GM03348 (cell line): ENCODE results near the gene MYO18B.
"Not testable (repeated sequence)": the region's sequence is repeated elsewhere in the genome, so short reads cannot be mapped to it uniquely, and the experiment has no call there.

Experiments used
- DNase-seq: peaks from one replicate; pipeline ENCODE4 v3.0.0; 2012; ENCODE audit warnings: low spot score

Gene MYO18B

DNA sequence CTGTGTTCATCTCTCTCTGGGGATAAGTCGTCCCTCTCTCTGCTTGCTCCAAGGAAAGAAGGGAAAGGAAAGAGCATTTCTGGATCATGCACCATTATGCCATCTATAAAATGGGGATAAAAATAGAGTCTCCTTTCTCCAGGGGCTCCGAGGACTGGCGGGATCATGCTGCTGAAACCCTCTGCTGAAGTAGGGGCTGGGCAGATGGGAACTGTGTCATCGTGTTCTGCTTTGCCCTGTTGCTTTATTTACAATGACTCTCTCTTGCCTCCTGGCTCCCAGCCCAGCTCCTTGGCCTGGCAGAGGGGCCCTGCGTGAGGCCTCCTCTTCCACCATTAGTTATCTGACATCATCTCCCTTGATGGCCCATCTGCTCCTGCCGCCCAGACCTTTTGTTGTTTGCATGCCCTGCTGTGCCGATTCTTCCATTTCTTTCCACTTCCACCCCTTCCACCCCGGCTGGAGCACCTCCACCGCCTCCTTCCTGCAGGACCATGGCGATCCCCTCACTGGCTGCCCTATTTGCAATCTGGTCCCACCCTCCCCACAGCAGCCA, 200.9 kb downstream of the MYO18B start:
- DNase-seq, result no peak

DNA sequence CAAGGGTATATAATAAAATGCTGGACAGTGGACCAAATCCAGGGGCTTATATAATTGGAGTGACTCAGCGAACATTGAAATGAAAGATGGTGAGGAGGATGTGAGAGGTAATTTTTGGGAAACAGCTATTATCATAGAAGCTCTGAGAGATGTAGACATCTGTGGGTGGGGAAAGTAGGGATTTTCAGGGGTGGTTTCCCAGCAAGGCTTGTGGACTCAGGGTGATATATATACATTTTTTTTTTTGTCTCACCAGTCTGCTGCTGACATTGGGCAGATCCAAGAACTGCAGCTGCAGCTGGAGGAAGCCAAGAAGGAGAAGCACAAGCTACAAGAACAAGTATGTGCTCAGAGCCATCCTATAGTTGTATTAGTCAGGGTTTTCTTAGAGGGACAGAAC, 208.1 kb downstream of the MYO18B start:
- no peak for DNase-seq

DNA sequence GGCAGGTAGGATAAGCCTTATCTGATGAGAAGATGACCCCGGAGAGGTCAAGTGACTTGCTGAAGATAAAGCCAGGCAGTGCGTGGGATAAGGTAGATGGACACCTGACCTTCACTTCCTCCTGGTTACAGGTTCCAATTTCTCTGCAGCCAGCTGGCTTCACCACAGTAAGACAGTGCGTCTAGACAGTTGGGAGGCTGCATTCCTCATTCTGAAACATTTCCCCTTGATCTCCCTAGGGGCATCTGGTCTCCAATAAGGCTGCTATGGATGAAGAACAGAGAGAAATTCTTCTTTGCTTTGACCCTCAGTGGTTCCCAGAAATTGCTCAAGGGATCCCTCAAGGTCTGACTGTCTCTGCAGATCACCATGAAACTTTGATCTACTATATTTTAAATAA, 211.3 kb downstream of the MYO18B start:
- no peak for DNase-seq

DNA sequence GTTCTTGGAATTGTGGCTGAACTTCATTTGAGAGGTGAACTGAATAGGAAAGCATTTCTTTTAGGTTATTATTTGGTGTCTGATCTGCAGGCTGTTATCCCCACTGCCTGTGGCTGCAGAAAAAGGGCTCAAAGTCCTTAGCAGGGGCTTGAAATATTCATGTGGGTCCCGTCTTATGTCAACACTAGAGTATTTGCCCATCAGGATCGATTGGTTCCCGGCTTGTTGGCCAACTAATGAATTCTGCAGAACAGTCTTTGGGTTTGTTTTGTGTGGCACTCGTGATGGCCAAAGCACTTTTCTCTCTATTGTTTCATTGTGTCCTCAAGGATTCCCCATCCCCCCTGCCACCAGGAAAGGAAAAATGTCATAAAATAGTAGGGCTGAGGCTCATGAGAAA, 211.9 kb downstream of the MYO18B start:
- no peak for DNase-seq

DNA sequence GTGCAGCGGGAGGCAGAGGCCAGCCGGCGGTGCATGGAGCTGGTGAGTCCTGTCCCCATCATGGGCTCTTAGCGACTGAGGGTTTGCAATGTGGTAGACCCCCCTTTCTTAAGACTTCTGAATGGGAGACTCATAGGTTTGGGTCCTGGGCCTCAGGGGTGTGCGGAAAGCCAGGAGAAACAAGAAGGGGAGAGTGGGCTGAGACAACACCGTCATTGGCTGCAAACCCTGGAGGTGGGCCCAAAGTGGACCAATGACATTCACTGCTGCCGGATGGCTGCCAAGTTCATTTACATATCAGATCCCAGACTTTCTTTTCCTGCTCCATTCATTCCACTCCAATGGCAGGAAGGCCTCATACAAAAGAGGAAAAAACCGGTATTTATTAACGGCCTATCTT, 213.3 kb downstream of the MYO18B start:
- DNase-seq, result no peak

DNA sequence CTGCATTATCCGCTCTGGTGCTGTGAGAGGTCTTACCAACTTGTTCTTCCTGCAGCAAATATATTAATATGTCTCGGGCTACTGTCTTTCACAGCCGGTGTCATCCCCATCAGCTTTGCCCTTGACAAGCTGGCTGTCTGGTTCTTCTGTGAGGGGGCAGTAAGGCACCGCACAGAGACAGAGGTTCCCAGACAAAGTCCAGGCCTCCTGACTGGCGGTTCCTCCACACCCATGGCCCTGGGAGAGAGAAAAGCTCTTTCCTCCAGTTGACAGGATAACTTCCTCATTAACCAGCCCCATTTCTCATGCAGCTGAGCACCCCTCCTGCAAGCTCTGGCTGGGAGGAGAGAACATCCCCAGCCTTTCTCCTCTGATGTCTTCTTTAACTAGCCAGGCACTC, 214.8 kb downstream of the MYO18B start:
- DNase-seq, result no peak

DNA sequence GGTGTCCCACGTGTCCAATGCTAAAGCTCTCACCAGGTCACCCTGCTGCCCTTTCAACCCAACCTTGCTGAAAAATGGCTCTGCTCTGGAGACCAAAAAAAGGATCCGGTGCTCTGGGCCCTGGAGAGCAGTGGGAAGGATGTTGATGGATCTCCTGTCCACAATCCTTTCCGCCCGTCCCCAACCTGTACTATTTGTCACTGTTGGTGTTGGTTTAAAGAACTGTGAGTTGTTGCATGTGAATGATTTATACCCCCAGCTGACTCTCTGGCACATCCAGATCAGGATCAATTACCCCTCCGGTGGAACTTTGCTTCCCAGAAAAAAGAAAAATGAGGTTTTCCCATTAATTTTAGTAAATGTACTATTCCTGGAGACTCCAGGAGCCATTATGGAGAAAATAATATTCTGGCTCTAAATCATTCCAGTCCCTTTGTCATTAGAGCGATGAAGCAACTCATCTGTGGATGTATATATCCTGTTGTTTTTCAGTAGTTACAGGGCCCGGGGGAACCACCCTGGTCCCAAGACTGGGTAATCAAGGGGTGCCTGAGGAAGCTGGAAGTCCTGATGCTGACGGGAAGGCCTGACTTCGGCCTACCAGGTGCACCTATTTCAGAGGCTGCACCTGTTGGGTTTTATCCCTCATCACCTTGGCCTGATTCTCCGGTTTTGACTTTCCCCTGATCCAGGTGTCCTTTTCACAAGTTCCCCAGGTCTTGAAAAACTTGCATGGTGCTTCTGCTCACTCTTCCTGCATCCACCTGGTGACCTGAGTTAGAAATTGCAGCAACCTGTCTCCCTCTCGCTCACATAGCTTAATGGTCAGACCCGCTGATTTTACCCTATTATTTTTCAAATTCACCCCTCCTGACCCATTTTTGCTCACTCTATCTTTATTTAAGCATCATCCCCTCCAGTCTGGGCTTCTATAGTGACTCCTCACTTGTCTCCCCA, 218.1 kb downstream of the MYO18B start:
- no peak for DNase-seq

DNA sequence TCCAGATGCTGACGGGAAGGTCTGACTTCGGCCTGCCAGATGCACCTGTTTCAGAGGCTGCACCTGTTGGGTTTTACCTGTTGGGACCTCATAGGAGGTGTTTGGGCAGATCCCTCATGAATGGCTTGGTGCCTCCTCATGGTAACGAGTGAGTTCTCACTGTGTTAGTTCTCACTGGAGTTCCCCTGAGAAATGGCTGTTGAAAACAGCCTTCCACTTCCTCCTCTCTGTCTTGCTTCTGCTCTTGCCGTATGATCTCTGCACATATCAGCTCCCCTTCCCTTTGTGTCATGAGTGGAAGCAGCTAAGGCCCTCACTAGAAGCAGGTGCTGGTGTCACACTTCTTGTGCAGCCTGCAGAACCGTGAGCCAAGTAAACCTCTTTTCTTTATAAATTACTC, 219.7 kb downstream of the MYO18B start:
- no peak for DNase-seq

DNA sequence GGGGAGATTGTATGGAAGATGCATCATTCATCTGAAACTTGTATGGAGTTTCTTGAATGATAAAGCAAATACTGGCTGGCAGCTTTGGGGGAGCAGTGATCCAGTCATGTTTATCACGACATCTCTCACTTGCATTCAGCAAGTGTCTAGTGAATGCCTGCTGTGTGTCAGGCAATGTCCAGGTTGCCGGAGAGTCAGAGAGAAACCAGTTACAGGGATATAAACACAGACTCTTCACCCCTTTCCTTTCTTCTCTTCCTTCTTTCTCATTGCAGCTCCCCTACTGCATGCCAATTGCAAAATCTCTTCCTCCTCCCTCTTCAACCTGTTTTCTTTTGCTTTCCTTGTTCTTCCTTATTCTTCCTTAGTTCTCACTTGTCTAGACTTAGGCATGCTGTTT, 220.7 kb downstream of the MYO18B start:
- DNase-seq, result no peak

DNA sequence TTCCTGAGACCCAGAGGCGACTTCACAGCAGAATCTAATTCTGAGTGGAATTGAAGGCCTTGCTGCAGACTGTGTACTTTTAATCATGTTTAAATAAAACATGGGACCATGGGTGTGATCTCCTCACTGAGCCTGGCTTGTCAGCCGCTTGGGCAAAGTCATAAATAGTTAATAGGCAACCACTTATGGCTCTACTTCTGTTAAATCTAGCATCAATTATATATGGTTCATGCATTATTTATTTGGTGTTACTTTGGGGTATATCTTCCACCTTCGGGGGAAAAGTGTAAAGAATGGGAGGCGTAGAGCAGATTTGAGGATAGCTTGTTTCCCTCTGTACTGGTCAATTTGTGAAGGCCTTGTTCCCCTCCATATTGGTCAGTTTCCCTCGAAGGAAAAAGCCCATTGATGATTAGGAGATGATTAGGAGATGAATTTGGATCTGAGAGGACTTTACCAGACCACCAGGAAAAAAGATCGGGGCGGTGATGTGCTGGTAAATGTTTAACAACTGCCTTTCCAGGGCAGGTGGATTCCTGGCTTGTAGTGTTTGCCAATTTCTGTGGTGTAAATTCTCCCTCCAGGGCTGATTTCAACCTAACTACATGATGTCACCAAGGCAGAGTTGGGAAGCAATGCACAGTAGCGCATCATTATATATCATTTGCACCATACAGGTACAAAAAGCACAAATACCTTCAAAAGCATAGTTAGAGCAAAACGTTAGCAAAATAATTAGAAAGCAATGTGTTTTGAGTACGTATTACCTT, 223.2 kb downstream of the MYO18B start:
- no peak for DNase-seq

DNA sequence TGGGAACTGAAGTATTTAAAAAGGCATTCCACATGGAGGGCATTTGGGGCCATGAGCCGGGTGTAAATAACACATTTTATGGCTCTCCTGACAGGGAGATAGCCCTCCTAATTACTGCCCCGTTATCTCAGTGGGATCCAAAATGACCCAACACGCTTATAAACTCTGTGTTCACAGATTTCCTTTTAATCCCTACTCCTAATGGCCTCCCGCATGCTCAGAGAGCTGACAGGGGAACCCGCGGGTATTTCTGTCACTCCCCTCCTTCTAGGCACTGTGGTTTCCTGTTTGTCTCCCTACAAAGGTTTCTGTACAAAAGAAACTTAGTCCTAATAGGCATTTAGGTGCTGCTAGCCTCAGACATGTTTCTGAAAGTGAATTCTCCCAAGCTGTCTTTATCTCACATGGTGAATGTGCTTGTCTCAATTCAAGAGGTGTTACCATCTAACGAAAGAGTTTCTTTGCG, 224.5 kb downstream of the MYO18B start:
- DNase-seq, result no peak

DNA sequence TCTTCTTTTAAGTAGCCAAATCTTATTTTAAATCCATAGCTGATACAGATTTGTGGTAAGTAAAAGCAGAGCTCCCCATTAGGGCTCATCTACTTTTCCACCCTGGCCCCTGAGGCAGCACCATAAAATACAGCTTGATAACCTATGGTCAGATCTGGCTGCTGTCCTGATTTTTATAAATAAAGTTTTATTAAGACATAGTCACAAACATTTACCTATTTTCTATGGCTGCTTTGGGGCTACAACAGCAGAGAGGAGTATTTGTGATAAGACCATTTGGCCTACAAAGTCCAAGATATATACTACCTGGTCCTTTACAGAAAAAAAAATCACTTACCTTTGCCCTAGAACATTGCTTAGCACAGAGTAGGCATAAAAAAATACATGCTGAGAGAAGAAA, 227.3 kb downstream of the MYO18B start:
- DNase-seq, result no peak

DNA sequence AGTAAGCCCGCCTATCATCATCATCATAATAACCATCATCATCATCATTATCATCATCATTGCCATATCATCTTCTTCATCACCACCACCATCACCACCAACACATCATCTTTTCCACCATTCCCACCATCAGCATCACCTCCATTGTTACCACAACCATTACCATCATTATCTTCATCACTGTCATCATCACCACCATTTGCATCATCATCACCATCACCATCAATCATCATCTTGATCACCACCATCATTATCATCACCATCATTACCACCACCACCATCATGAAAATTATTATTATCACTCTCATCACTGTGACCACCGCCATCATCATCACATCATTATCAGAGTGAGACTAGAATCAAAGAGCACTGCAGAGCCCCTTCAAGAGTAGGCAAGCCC, 227.9 kb downstream of the MYO18B start:
- no peak for DNase-seq

DNA sequence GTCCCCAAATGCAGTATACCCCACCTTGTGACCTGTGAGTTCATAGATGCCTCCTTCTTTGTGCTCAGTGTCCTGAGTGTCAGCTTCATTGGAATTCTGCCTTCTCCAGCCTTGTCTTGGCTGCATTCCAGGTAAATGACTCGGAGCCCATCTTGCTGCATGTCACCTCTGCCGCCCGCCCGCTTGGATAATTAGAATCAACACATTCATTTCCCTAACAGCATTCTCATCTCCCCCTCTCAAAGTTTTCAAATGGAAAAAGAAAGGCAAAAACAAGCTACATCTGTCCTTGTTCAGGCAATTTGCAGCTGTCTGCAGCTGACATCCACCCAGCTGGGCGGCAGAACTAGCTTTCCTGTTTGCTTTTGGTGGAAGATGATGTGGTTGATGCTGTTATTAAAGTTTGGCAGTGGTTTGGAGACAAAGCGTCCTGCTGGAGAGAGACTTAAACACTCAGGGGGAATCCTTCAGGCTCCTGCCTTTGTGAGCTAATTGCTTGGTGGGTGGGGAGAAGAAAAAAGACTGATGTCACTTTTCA, 228.5 kb downstream of the MYO18B start:
- no peak for DNase-seq

DNA sequence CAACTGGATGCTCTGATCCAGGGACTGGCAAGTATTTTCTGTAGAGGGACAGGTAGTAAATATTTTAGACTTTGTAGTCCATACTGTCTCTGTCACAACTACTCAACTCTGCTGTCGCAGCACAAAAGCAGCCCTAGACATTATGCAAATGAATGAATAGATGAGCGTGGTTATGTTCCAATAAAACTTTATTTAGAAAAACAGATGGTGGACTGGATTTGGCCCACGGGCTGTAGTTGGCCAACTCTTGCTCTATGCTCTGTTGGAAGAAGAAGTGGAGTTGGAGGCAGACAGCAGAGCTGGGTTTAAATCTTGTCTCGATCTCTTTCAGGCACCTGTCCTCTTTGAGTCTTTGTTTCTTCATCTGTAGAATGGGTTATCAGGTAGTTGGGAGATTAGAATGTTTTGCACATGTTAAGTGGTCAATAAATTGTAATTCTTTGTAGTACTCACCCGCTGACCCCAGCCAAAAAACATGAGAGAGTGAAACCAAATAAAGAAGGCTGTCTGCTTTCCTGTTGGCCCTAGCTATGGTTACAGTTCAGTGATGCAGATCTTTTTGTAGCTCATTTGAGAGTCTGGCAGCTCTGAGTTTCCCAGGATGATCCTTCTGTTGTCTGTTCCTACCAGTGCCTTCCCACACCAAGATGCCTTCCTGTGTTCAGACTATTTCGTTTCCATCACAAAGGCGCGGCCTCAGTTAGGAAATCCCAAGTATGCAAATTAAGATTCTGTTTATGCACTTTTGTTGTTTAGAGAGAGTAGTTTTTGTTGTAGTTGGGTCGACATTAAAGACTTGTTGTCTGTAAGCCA, 229.2 kb downstream of the MYO18B start:
- DNase-seq, result no peak

DNA sequence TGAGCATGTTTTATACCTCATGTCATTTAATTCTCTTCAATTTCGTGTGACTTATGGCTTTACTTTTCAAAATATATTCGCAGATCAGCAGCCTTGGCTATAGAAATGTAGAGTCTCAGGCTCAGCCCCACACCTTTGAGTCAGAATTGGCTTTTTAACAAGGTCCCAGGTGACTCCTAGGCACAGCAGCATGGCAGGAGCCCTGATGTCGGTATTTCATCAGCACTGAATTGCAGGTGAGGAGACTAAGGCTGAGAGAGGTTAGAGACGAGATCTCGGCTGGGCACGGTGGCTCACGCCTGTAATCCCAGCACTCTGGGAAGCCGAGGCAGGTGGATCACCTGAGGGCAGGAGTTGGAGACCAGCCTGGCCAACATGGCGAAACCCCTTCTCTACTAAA, 230.4 kb downstream of the MYO18B start:
- no peak for DNase-seq

DNA sequence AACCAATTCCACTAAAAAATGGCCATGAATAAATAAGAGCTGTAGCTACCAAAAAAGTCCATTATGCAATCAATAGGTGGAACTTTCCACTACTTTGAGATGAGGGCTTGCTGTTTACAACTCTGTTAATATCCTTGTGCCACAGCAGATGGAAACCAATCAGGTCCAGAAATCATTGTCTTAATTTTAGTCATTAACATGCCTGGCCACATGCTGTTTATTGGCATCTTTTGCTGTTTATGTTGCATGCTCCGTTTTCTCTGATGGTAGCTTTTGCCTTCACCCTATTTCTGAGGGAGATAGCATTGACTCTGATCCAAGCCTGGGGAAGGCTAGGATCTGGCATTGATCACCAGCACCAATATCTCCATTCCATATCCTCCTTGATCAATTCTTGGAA, 234.4 kb downstream of the MYO18B start:
- DNase-seq, result no peak

DNA sequence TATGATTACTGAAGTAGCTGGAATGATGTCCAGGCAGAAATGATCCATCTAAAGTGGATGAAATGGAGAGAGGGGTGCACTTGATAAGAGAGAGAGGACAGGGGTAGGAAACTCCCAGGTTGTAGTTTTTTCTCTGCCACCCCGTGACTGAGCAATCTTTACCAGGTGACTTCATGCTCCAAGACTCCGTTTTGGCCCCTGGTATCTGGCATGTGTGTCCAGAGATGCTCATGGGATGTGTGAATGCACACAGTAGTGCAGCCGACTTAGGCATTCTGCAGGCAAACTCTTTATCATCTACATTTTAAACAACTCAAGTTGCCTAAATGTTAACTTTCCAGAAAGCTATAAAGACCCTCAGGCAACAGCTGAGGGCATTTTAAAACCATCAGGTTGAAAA, 238.0 kb downstream of the MYO18B start:
- DNase-seq, result no peak

DNA sequence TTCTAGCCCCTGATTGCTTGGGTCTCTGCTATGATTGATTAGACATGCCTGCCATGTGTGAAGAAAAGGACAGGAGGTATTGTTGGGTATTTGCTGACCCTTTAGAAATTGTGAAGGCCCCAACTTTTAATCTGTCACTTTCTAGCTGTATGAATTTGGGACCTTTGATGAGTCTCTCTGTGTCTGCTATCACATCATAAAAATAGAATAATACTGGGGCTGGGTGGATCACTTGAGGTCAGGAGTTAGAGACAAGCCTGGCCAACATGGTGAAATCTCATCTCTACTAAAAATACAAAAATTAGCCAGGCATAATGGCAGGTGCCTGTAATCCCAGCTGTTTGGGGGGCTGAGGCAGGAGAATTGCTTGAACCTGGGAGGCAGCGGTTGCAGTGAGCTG, 242.9 kb downstream of the MYO18B start:
- not testable (repeated sequence) for DNase-seq

DNA sequence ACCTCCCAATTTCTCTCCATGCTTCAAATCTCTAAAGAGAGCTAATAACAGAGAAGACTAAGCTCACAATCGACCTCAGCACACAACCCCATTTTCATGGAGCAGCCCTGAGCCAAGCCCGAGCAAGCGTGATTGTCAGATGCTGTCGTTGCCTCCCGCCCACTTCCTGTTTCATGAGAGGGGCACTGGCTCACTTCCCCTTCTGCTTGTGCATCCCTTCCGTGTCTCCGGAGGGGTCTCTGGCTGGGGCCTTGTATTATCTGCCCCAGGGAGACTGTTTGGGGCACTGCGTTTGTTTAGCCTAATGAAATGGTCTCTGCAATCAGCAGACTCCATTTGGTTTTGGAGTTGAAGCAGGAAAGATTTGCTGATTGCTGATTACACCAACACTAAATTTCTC, 246.0 kb downstream of the MYO18B start:
- no peak for DNase-seq

DNA sequence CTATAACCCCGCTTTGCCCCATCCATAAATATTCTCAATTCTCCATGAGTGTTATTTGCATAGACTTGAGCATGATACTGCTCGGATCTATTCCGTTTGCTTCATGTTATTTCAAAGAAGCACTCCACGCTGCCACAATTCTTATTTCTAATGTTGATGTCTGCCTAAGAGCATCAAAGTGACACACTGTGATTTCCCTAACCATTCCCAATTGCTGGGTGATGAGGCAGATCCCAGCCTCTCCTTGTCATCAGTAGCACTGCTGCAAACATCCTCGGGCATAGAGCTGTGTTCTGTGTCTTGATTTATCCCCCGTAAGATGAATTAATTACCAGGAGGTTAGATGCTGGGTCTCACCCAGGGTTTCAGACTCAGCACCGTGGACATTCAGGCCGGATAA, 249.0 kb downstream of the MYO18B start:
- no peak for DNase-seq

DNA sequence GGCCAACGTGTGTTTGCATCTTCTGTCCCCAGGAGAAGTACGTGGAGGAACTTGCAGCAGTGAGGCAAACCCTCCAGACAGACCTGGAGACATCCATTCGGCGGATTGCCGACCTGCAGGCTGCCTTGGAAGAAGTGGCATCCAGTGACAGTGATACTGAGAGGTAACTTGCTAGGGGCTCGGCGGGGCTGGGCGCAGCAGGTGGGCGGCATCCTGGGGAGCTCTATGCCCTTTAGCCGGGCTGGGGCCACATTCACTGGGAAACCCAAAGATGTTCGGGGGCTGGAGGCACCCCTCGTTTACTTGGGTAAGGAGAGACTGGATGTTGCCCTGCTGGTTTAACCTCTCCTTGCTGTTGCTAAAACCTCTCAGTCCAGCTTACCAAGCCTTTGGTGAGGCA, 250.3 kb downstream of the MYO18B start:
- no peak for DNase-seq
